HCT116 (cell line): ENCODE measurements around the gene DGKB.

Experiments used
- ATF3 ChIP-seq: IDR thresholded peaks from 2 replicates; pipeline ENCODE4 v1.6.1; 2012
- CBX3 ChIP-seq: IDR thresholded peaks from 2 replicates; pipeline ENCODE4 v1.6.1; 2012; ENCODE audit warnings: low read depth
- CTCF ChIP-seq, 3 experiments: fragments of 200-600 bp in 1 of 3; sonication (generic) in 1 of 3; IDR thresholded peaks in 2 of 3; conservative IDR thresholded peaks in 1 of 3; 2 replicates each; pipeline ENCODE4 v1.5.1; 2012 to 2017; ENCODE audit warnings: low read depth in 2 of 3, low read length in 2 of 3, antibody characterized with exemption in 1 of 3, borderline replicate concordance in 1 of 3, control low read depth in 1 of 3, mild to moderate bottlenecking in 1 of 3, mixed read lengths in 1 of 3, mixed run types in 1 of 3, moderate library complexity in 1 of 3; ENCODE audit not compliant: insufficient read depth in 1 of 3
- EZH2 ChIP-seq: fragments of 200-600 bp; sonication (generic); IDR thresholded peaks from 2 replicates; pipeline ENCODE4 v1.6.1; 2017; ENCODE audit warnings: antibody characterized with exemption, mixed run types
- EZH2phosphoT487 ChIP-seq: fragments of 200-600 bp; IDR thresholded peaks from 2 replicates; pipeline ENCODE4 v1.6.1; 2018; ENCODE audit warnings: antibody characterized with exemption, borderline replicate concordance
- FOSL1 ChIP-seq: IDR thresholded peaks from 2 replicates; pipeline ENCODE4 v1.6.1; 2012; ENCODE audit warnings: low read depth
- MAX ChIP-seq: IDR thresholded peaks from 2 replicates; pipeline ENCODE4 v1.6.1; 2012
- POLR2A ChIP-seq: IDR thresholded peaks from 2 replicates; pipeline ENCODE4 v1.7.0; 2011; ENCODE audit warnings: borderline replicate concordance; ENCODE audit not compliant: insufficient read depth, insufficient read length; ENCODE audit errors: extremely low read depth
- POLR2AphosphoS5 ChIP-seq: IDR thresholded peaks from 2 replicates; pipeline ENCODE4 v1.6.1; 2011; ENCODE audit warnings: mild to moderate bottlenecking, low read depth, low read length, moderate library complexity
- REST ChIP-seq: IDR thresholded peaks from 2 replicates; pipeline ENCODE4 v1.6.1; 2012; ENCODE audit warnings: low read depth
- SIN3A ChIP-seq: IDR thresholded peaks from 2 replicates; pipeline ENCODE4 v1.6.1; 2012; ENCODE audit warnings: low read depth
- TCF7L2 ChIP-seq: IDR thresholded peaks from 2 replicates; pipeline ENCODE4 v1.7.0; 2011; ENCODE audit warnings: borderline replicate concordance, inconsistent platforms; ENCODE audit not compliant: insufficient read depth, insufficient read length; ENCODE audit errors: extremely low read depth
- ZFX ChIP-seq: fragments of 450-650 bp; IDR thresholded peaks from 2 replicates; pipeline ENCODE4 v1.6.1; 2017
- ZNF274 ChIP-seq: fragments of 200-500 bp; sonication (Bioruptor generic); IDR thresholded peaks from 2 replicates; pipeline ENCODE4 v1.6.1; 2014; ENCODE audit warnings: mild to moderate bottlenecking, low read depth, low read length, inconsistent platforms

- TF ChIP-seq CTCF (IDR thresholded peaks at IDR 0.05 in 2 of 3, conservative IDR thresholded peaks at IDR 0.05 in 1 of 3; ENCODE audit: borderline replicate concordance in 1 of 3, insufficient read depth in 1 of 3, low read depth in 2 of 3, low read length in 2 of 3) (no peak), SIN3A (no peak), POLR2A (no peak), EZH2 (no peak), MAX (no peak), FOSL1 (no peak), TCF7L2 (no peak), ATF3 (no peak), EZH2phosphoT487 (no peak), POLR2AphosphoS5 (no peak), ZNF274 (no peak), CBX3 (no peak), ZFX (no peak), REST (no peak)
Observed at GRCh38 chr7:14870394-14870793, 32.2 kb downstream of the DGKB start.
